Common myeloid progenitor, CD34-positive (primary cell): Measurements from ENCODE around the gene APBA2.

Source experiments
- CTCF ChIA-PET: fragments of 350-600 bp; sonication (Branson Sonifier 250); formaldehyde crosslinking; loops from one replicate; lab custom pipeline; 2021; ENCODE audit warnings: antibody characterized with exemption; lab: Charles Lee
- POLR2A ChIA-PET: fragments of 350-600 bp; sonication (Branson Sonifier 250); formaldehyde crosslinking; loops from one replicate; lab custom pipeline; 2021; ENCODE audit warnings: antibody characterized with exemption; lab: Charles Lee
- DNase-seq, 3 donors: peaks; one replicate each; pipeline versions ENCODE4 v3.0.0 to v3.0.0-alpha.2; 2013
- H3K27ac ChIP-seq, 2 experiments: 1 replicate in 1 of 2; 2 replicates in 1 of 2; pipeline ENCODE4 v1.7.0; 2013; ENCODE audit warnings: inconsistent platforms in 2 of 2, low read length in 2 of 2, mild to moderate bottlenecking in 2 of 2, low read depth in 1 of 2, moderate library complexity in 1 of 2; ENCODE audit not compliant: severe bottlenecking in 2 of 2, insufficient read depth in 1 of 2, poor library complexity in 1 of 2
- H3K27me3 ChIP-seq, 5 experiments: replicated peaks in 2 of 5; 1 replicate in 3 of 5; 2 replicates in 2 of 5; pipeline versions ENCODE4 v1.6.1 to v1.7.0; 2013; ENCODE audit warnings: low read length in 4 of 5, mild to moderate bottlenecking in 2 of 5, moderate library complexity in 2 of 5, inconsistent platforms in 1 of 5; ENCODE audit not compliant: insufficient read depth in 5 of 5, control insufficient read depth in 4 of 5
- H3K36me3 ChIP-seq, 4 experiments: 1 replicate in 2 of 4; 2 replicates in 2 of 4; pipeline versions ENCODE4 v1.6.1 to v1.7.0; 2013; ENCODE audit warnings: low read length in 3 of 4, control low read depth in 1 of 4, mild to moderate bottlenecking in 1 of 4; ENCODE audit not compliant: control insufficient read depth in 4 of 4, insufficient read depth in 4 of 4
- H3K4me1 ChIP-seq, 4 experiments: 1 replicate in 3 of 4; 2 replicates in 1 of 4; pipeline versions ENCODE4 v1.6.1 to v1.7.1; 2013; ENCODE audit warnings: low read length in 3 of 4, mild to moderate bottlenecking in 3 of 4, control low read depth in 1 of 4, inconsistent platforms in 1 of 4, moderate library complexity in 1 of 4; ENCODE audit not compliant: control insufficient read depth in 4 of 4, insufficient read depth in 4 of 4; ENCODE audit errors: control extremely low read depth in 1 of 4
- H3K4me3 ChIP-seq, 7 experiments: 1 replicate in 4 of 7; 2 replicates in 3 of 7; pipeline versions ENCODE4 v1.5.1 to v1.7.0; 2013; ENCODE audit warnings: mild to moderate bottlenecking in 7 of 7, low read length in 6 of 7, moderate library complexity in 6 of 7, inconsistent platforms in 2 of 7, low read depth in 2 of 7, control low read depth in 1 of 7; ENCODE audit not compliant: insufficient read depth in 4 of 7, control insufficient read depth in 1 of 7; ENCODE audit errors: extremely low read depth in 1 of 7
- H3K9me3 ChIP-seq, 5 experiments: 1 replicate in 4 of 5; 2 replicates in 1 of 5; pipeline versions ENCODE4 v1.6.1 to v1.7.1; 2013; ENCODE audit warnings: low read length in 4 of 5, mild to moderate bottlenecking in 2 of 5, inconsistent platforms in 1 of 5, low read depth in 1 of 5, moderate library complexity in 1 of 5; ENCODE audit not compliant: control insufficient read depth in 4 of 5, insufficient read depth in 2 of 5; ENCODE audit errors: control extremely low read depth in 1 of 5
- WGBS: methylation state at CpG from one replicate; pipeline ENCODE4 v1.1.5; 2013; ENCODE audit not compliant: insufficient coverage; 5-methylcytosine and 5-hydroxymethylcytosine counted together

Gene APBA2

DNA sequence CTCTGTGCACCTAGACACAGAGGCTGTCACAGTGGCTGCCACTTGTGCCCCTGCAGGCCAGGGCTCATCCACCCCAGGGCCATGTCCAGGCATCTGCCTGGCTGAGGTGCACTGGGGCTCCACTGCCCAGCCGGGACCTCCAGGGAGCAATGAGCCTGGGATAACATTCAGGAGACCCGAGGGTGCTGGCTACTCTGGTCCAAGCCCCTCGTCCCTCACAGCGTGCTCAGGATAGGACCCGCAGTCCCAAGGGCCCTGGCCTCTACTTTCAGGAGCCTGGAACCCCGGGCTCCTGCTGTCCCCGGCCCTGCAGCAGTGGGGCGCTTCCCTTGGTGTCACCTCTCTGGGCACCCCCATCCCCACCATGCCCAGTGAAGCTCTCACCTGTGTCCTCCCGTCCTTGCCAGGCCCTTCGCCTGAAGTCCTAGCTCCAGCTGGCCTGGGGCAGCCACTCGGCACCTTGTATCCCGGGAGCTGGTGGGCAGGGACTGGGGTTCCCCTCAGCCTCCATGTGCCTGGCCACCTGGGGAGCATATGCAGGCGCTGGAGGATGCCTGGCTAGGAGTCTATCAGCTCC, 226.0 kb downstream of the APBA2 start:
- Histone ChIP-seq H3K36me3 (no peaks in the 10 kb centered on the region), H3K4me1 (peaks cover 0 to 13% (median 11%) of the 10 kb centered on the region in 4 experiments), H3K4me3 (no peak overlapping the region), H3K27me3 (peaks cover 0 to 7% (median 0%) of the 10 kb centered on the region in 5 experiments), H3K9me3 (no peaks in the 10 kb centered on the region), H3K27ac (no peak overlapping the region)
- WGBS = 95% methylated on average over 9 of the region's 13 CpGs
- no peak for DNase-seq
- POLR2A ChIA-PET = no interaction called here
- CTCF ChIA-PET = no interaction called here

GRCh38 chr15:29113336-29114220, 227.8 kb downstream of the APBA2 start:
- no peak overlapping the region for H3K27ac ChIP-seq
- no peaks in the 10 kb centered on the region for H3K36me3 ChIP-seq
- H3K4me1 ChIP-seq = peaks cover 0 to 13% (median 11%) of the 10 kb centered on the region in 4 experiments
- ChIA-PET POLR2A (no interaction called here), CTCF (interaction anchor here (4.1 kb wide), 1 partner anchor 10 kb away, joined by 21 read pairs; no protein-coding TSS in a partner anchor)
- H3K27me3 ChIP-seq = peaks cover 0 to 7% (median 0%) of the 10 kb centered on the region in 5 experiments
- peak in 2 of 3 donors; percentile 18 to 29 for DNase-seq
- WGBS = 90% methylated on average over 30 of the region's 37 CpGs
- no peak overlapping the region for H3K4me3 ChIP-seq
- no peaks in the 10 kb centered on the region for H3K9me3 ChIP-seq

GRCh38 chr15:29114221-29115092, 228.7 kb downstream of the APBA2 start:
- no peak overlapping the region for H3K27ac ChIP-seq
- 81% methylated on average over 10 of the region's 18 CpGs for WGBS
- no peaks in the 10 kb centered on the region for H3K36me3 ChIP-seq
- POLR2A ChIA-PET = no interaction called here
- peaks cover 0 to 7% (median 0%) of the 10 kb centered on the region in 5 experiments for H3K27me3 ChIP-seq
- peaks cover 0 to 13% (median 11%) of the 10 kb centered on the region in 4 experiments for H3K4me1 ChIP-seq
- CTCF ChIA-PET = interaction anchor here (0.8 to 4.1 kb wide), 4 partner anchors 11 to 1101 kb away, joined by 3 to 21 read pairs (median 6); no protein-coding TSS in a partner anchor
- H3K9me3 ChIP-seq = no peaks in the 10 kb centered on the region
- DNase-seq = no peak
- H3K4me3 ChIP-seq = peak overlapping the region in 2 of 7 experiments; percentile 23 to 82

DNA sequence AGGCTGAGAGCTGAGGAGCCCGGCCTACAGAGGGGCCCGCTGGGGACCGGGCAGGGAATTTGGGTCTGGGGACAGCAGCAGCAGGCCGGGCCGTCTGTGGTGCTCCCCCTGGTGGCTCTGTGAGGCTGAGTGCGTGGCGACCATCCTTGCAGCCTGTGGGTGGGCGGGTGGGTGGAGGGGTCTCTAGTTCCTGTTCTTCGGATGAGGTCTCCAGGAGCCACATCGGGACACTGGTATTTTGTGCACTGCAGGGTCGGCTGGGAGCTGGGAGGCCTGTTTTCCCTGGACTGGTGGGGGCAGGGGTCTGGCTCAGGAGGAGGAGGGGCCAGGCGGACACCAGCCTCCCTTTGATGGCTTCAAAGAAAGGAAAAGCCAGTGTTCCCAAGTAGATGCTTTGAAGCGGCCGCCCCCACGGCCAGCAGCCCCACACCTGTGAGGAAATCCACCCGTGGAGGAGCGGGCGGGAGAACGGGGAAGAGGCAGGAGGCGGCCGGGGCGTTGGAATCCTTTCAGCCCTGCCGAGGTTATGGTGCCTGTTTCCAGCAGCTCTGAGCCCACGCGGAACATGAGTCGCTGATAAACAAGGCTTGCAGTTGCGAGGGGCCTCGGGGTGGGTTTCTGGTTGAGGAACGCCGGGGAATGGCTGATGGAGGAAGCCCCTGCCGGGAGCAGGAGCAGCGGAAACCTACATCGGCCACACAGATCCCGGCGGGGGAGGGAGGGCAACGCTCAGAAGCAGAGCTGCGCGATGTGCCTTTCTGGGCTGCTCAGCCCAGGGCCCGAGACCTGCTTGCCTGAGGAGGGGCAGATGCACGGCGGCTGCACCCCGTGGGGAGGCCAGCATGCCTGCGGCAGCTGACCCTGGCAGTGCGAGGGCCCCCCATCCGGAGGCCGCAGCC, 229.6 kb downstream of the APBA2 start:
- Histone ChIP-seq H3K9me3 (no peaks in the 10 kb centered on the region), H3K27ac (no peak overlapping the region), H3K4me1 (peaks cover 0 to 13% (median 11%) of the 10 kb centered on the region in 4 experiments), H3K27me3 (peaks cover 0 to 7% (median 0%) of the 10 kb centered on the region in 5 experiments), H3K4me3 (peak overlapping the region in 6 of 7 experiments; percentile 25 to 82 (median 65)), H3K36me3 (no peaks in the 10 kb centered on the region)
- WGBS = 3% methylated on average over 39 of the region's 46 CpGs
- ChIA-PET CTCF (interaction anchor here (0.7 to 4.1 kb wide), 10 partner anchors 10 to 1102 kb away, joined by 3 to 21 read pairs (median 4); no protein-coding TSS in a partner anchor), POLR2A (no interaction called here)
- DNase-seq = peak in 2 of 3 donors; percentile 52 to 59

DNA sequence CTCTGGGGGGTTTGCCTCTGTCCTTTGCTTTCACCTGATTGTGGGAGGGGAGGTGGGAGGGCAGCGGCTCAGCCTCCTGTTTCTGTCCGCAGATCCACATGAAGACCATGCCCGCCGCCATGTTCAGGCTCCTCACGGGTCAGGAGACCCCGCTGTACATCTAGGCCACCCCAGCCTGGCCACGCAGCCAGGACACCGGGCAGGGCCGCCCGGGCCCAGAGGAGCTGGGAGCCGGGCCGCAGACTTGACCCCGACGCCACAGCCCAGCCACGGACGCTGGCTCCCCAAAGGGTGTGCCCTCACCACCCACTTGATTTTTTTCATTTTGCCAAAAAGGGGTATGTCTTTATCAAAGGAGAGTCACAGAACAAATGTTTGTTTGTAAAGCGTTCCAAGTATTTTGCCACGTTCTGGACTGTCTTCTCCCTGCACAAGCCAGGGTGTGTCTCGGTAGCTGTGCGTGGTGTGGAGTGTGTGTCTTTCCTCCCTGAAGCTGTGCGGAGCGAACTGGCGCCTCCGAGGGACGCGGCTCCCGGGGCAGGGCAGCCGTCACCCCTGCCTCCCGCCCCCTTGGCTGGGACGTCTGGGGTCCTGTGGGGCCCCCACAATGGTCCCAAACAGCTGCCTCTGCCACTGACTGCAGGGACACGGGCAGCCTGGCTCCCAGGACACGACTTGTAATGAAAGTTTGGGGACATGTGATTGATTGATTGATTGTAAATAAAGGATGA, 231.4 kb downstream of the APBA2 start:
- CTCF ChIA-PET = interaction anchor here (1.7 to 4.1 kb wide), 2 partner anchors 13 to 23 kb away, joined by 4 to 21 read pairs; no protein-coding TSS in a partner anchor
- Histone ChIP-seq H3K4me1 (peaks cover 0 to 13% (median 11%) of the 10 kb centered on the region in 4 experiments), H3K4me3 (no peak overlapping the region), H3K36me3 (no peaks in the 10 kb centered on the region), H3K9me3 (no peaks in the 10 kb centered on the region), H3K27me3 (peaks cover 0 to 7% (median 0%) of the 10 kb centered on the region in 5 experiments), H3K27ac (no peak overlapping the region)
- POLR2A ChIA-PET = no interaction called here
- no peak for DNase-seq
- 95% methylated on average over 30 of the region's 32 CpGs for WGBS
